Hippocampal formation (tissue), 2 donors: ENCODE data around the gene ACY1.

ENCODE experiments used
- DNase-seq, 2 donors: peaks; one replicate each; lab custom pipeline; 2025; lab: John Stamatoyannopoulos, UW

The ACY1 gene

GRCh38 chr3:52005571-52005986 is 22.2 kb downstream of the ACY1 start:
- DNase-seq = no peak

- no peak for DNase-seq
Observed at GRCh38 chr3:52006017-52006819, 22.9 kb downstream of the ACY1 start.

DNA sequence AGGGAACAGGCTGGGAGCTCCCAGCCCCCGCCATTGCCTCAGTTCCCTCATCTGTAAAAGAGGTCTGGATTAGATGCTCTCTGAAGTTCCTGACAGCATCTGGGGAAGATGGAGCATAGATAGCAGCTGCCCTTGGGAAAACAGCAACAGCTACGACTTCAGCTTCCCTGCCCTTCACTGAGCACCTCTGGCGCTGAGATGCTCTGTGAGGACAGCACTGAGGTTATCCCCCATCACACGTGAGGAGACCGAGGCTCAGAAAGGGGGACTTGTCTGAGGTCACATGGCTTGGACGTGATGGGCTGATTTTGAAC is 23.4 kb downstream of the ACY1 start:
- no peak for DNase-seq

GRCh38 chr3:52007291-52007690 is 24.0 kb downstream of the ACY1 start:
- no peak for DNase-seq

GRCh38 chr3:52010431-52010830 is 27.1 kb downstream of the ACY1 start:
- DNase-seq = no peak

DNA sequence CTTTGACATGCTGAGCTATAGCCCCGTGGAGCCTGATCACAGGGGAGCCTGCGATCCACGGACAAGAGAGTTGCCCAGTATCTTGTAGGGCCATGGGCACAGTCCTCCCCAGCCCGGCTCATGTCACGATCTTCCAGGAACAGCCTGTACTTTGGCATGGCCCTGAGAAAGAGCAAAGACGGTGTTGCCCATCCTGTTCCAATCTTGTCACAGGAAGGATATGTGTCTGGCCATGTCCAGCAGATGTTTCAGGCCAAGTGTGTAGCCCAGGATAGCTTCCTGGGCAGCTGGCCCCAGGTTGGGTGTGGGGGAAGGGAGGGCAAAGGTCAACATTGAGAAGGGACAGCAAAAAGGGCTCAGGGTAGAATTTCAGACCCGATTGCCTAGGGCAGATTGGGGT is 29.4 kb downstream of the ACY1 start:
- DNase-seq = no peak

GRCh38 chr3:52013802-52014598 is 30.7 kb downstream of the ACY1 start:
- no peak for DNase-seq

- DNase-seq = peak in 1 of 2 donors; percentile 28
Observed at GRCh38 chr3:52014613-52015012, 31.3 kb downstream of the ACY1 start.

DNA sequence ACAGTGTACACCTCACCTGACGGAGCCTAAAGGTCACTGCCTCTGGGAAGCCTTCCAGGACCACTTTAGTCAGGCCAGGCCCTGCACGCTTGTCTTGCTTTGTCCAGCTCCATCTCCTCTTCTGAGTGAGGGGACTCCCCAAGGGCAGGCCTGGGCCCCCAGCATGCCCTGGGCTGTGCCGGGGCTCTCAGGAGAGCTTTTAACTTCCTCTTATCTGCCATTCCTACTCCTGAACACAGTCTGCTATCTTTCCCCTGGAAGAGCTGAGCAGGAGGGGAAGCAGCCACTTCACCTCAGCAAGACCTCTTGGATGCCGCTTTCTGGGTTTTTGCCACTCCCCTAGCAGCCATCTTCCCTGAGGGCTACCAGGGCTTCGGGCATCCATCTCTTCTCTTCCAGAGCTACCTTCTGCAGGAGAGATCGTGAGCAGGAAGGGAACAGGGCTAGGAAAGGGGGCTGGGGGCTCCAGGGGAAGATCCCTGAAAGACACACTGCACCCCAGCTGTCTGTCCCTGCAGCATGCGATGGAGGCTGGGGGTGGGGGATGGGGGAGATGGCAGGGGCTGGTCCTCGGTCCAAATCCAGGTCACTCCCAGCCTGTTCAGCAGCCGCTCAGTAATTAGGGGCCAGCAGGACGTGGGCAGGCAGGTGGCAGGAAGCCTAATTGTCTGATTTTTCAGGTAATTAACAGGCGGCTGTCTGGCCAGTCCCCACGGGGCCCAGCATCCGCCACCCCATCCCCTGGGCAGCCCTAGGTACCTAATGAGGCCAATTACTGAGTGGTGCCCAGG is 32.3 kb downstream of the ACY1 start:
- DNase-seq = no peak

DNA sequence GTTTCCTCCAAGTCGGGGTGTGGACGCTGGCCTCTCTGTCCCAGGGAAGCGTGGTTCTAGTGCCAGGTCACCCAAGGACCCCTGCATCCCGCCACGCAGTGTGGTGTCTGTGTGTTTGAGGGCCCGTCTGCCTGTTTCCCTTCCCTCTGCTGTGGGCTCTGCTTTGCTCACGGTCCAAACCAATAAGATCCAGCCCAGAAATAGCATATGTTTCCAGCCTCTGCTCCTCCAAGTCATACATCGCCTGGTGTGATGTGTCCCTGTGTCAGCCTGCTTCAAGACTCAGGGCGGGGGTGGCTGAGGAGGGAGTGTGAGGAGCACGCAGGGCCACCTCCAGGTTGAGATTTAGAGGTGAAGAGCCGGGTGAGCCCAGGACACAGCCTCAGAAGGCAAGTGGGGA is 34.3 kb downstream of the ACY1 start:
- DNase-seq = no peak

DNA sequence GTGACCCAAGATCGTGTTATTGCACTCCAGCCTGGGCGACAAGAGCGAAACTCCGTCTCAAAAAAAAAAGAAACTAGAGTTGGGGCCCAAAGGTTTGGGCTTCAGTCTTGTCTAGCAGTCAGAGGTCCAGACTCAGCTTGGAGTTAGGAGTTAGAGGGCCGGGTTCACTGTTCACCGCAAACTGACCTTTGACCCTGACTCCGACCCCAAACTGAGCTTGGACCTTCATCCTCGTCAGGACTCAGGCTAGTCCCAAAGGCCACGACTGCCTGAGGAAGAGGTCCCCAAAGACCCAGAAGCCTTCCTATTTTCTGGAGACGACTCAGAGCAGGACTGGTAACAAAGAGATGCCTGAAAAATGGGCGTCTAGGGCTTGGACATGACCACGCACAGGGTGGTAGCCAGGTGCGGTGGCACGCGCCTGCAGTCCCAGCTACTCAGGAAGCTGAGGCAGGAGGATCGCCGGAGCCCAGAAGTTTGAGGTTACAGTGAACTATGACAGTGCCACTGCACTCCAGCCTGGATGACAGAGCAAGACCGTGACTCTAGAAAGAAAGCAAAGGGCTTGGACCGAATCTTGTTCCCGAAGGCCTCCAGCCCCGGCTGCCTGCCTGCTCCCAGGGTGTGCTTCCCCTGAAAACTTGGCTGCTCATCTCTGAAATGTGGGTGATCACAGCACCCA is 35.1 kb downstream of the ACY1 start:
- no peak for DNase-seq

DNA sequence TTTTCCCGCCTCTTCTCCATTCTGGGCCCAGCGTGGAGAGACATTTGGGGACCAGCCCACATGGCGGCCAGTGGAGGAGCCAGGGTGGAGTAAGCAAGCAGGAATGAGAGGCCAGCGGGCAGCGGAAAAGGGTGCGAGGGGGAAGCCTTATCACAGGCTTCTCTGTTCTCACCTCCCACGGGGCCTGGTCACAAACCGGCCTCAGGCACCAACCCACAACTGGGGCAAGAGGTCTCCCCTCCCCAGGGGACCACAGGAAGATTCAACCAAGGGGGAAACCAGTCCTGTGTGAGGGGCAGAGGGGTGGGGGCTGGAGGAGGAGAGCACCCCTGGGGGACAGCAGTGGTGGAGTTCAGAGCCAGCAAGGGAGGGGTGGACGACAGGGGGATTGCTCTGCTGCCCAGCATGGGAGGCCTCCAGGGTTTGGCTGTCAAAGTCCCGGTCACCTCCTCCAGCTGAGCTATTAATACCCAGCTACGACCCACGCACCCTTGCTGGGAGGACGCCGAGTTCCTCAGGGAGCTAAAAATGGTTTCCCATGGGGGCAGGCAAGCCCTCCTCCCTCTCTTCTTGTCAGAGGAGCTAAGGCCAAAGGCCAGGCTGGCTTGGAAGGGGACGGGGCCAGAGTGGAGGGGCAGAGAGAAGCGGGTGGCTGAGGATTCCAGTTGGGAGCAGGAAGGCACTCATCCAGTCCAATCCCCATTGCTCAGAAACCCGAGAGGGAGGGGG is 36.2 kb downstream of the ACY1 start:
- no peak for DNase-seq

GRCh38 chr3:52020796-52021195 is 37.5 kb downstream of the ACY1 start:
- DNase-seq = no peak

DNA sequence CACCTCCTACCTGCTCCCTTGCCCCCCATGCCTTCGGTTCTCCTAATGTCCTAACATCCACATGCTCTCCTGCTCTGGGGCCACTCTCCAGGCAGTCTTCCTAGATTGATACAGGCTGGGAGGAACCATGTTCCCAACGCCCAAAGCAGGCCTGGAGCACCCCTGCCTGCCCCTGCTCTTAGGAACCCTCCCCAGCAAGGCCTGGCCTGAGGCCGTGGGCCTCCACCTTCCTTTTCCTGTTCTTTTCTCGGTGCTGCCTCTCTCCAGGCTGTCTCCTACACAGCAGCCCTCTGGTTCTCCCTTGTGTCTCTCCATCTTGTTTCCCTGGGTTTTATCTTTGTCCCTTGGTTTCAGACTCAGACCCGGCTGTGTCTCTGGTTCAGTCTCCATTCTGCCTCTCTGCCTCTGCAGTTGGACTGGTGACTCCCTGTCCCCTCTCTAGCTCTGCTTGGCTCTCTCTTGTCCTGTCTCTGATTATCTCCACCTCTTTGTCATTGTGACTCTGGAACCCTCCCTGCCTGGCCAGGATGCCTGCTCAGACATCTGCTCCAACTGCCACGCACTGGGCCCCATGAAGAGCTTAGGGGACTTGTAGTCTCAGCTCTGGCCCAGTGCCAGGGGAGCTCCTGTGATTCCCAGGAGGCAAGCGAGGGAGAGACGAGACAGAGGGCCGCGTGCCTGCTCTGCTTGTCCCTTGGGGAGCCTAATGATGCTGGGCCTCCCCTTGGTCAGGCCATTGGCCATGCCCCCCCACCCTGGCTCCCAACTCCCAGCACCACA is 38.3 kb downstream of the ACY1 start:
- DNase-seq = no peak

DNA sequence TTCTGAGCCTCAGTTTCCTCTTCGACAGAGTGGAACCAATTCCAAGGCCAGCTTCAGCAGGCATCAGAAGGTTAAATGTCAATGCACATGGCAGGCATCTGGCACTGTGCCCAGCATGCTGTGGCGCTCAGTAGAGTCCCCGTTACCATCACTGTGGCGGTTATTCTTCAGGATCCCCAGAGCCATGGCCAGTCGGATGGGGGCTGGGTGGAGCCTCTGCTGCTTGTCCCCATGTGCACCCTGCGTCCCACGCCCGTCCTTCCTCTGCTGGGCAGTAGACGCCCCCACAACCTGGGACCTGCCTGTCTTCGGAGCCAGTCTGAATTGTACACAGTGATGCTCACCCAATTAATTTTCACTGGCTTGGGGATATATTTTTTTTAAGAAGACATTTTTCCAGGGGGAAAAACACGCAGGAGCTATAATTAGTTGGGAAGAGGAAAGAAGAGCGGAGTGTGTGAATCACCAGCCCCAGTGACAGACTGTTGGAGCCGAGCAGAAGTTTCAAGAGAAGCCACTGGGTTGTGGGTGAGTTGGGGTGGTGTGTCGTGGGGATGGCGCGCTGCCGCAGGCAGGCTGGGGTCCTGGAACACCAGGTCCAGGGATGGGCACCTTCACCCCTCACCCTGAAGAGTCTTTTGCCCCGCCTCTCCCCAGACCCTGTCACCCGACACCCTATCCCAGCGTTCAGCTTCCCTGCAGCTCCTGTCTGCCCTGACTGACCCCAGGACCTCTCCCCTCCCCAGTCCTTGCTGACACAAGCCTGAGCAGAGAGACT is 39.2 kb downstream of the ACY1 start:
- no peak for DNase-seq

GRCh38 chr3:52023101-52023770 is 39.9 kb downstream of the ACY1 start:
- DNase-seq = no peak

GRCh38 chr3:52023860-52024764 is 40.8 kb downstream of the ACY1 start:
- DNase-seq = no peak
